Measurements from ENCODE around the gene FKBP6. TPM values are rescaled to one million over a fixed set of nuclear protein-coding genes. Genes with fewer than 3 reads are reported as not detected.
"Not testable (repeated sequence)": the region's sequence is repeated elsewhere in the genome, so short reads cannot be mapped to it uniquely, and the experiment has no call there.

Gene FKBP6
- total and polyA plus RNA-seq, 2 of the 13 experiments (the other 11 are each of a cell fraction or from before 2014, with no cell fraction given) = 0.07 to 0.20 TPM

DNA sequence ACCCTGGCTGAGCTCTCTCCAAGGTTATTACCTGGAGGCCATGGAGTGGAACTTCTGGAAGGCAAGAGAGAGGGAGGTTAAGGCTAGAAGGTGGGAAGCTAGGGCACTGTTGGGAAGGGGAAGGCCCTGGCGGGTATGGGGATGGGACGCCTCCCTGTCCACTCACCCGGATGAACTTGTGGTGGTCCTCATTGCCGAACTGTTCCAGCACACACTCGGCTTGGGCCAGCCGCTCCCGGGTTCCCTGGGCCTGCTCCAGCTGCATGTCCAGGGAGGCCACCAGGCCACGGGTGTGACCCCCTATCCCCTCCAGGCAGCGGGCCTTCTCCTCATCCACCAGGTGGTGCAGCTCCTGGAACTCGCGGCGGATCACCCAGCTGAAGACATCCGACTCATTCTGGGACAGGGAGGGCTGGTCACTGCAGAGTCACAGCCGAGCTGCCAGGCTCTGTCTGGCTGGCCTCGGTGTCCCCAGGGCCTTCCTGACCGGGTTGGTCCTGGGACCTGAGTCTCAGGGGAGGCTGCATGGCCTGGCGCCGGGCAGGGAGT is 9.2 kb upstream of the FKBP6 start:
- POLR2A ChIA-PET; FAIRE-seq; DNase-seq (ENCODE audit: low spot score); H3K4me3 ChIP-seq (replicated peaks in 1 of 3; ENCODE audit: insufficient read depth in 1 of 3, low read depth in 2 of 3, low read length in 3 of 3); H3K36me3 ChIP-seq (replicated peaks in 1 of 2; ENCODE audit: control insufficient read depth in 1 of 2, insufficient read depth in 2 of 2, low read length in 2 of 2); H4K20me1 ChIP-seq (ENCODE audit: insufficient read depth, low read length); H3K79me2 ChIP-seq (ENCODE audit: insufficient read depth, low read length); H3K27ac ChIP-seq (ENCODE audit: extremely low read length, insufficient read depth, low read length); intact Hi-C loops (cut with micrococcal nuclease; ENCODE audit: unreplicated experiment); H3K4me1 ChIP-seq (ENCODE audit: insufficient read depth, low read length); in situ Hi-C loops (cut with HindIII; ENCODE audit: extremely low pct_ligation_motif_present, low pct_unique_long_range_greater_than_20kb); BruUV-seq (replicated peaks); H3K9ac ChIP-seq (ENCODE audit: insufficient read depth, low read depth, low read length); H2AFZ ChIP-seq (ENCODE audit: low read length); H3K4me2 ChIP-seq (ENCODE audit: low read depth, low read length); H3K9me3 ChIP-seq (ENCODE audit: low read length); H3K27me3 ChIP-seq (ENCODE audit: control insufficient read depth in 1 of 2, insufficient read depth in 2 of 2, low read length in 2 of 2): not testable (repeated sequence)
- ATAC-seq = peak; percentile 82
- 83% methylated on average over 2 of the region's 18 CpGs for WGBS (ENCODE audit: low lambda C conversion rate)
- TF ChIP-seq STAG1 (CRISPR knock-in tag; IDR thresholded peaks at IDR 0.05) (peak; percentile 19; the same call in 1 of the 2 replicates), CTCF (CRISPR knock-in tag; IDR thresholded peaks at IDR 0.05) (peak; percentile 21; the same call in 1 of the 2 replicates)
- TF ChIP-seq, protein P1, sequence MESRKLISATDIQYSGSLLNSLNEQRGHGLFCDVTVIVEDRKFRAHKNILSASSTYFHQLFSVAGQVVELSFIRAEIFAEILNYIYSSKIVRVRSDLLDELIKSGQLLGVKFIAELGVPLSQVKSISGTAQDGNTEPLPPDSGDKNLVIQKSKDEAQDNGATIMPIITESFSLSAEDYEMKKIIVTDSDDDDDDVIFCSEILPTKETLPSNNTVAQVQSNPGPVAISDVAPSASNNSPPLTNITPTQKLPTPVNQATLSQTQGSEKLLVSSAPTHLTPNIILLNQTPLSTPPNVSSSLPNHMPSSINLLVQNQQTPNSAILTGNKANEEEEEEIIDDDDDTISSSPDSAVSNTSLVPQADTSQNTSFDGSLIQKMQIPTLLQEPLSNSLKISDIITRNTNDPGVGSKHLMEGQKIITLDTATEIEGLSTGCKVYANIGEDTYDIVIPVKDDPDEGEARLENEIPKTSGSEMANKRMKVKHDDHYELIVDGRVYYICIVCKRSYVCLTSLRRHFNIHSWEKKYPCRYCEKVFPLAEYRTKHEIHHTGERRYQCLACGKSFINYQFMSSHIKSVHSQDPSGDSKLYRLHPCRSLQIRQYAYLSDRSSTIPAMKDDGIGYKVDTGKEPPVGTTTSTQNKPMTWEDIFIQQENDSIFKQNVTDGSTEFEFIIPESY (CRISPR knock-in tag; IDR thresholded peaks at IDR 0.05) = peak; percentile 42; the same call in 1 of the 2 replicates
- CTCF ChIA-PET (ENCODE audit: low intra/inter-chr PET ratio, low total read pairs) = interaction anchor here (0.6 kb wide), 1 partner anchor 133 kb away, joined by 3 read pairs; no protein-coding TSS in a partner anchor

GRCh38 chr7:73319541-73319940 is 8.4 kb upstream of the FKBP6 start:
- TF ChIP-seq, protein P1 (CRISPR knock-in tag; IDR thresholded peaks at IDR 0.05) = peak; percentile 78

GRCh38 chr7:73320009-73320408 is 8.0 kb upstream of the FKBP6 start:
- H3K4me1 ChIP-seq (ENCODE audit: insufficient read depth, low read length) = peaks cover 17% of the 10 kb centered on the region
- H3K79me2 ChIP-seq (ENCODE audit: insufficient read depth, low read length); in situ Hi-C loops (cut with HindIII; ENCODE audit: extremely low pct_ligation_motif_present, low pct_unique_long_range_greater_than_20kb); H3K36me3 ChIP-seq (replicated peaks in 1 of 2; ENCODE audit: control insufficient read depth in 1 of 2, insufficient read depth in 2 of 2, low read length in 2 of 2); POLR2A ChIA-PET; H3K9me3 ChIP-seq (ENCODE audit: low read length); H4K20me1 ChIP-seq (ENCODE audit: insufficient read depth, low read length); H3K9ac ChIP-seq (ENCODE audit: insufficient read depth, low read depth, low read length); H3K27me3 ChIP-seq (ENCODE audit: control insufficient read depth in 1 of 2, insufficient read depth in 2 of 2, low read length in 2 of 2); BruUV-seq (replicated peaks); H3K4me3 ChIP-seq (replicated peaks in 1 of 3; ENCODE audit: insufficient read depth in 1 of 3, low read depth in 2 of 3, low read length in 3 of 3); FAIRE-seq; ATAC-seq; H3K27ac ChIP-seq (ENCODE audit: extremely low read length, insufficient read depth, low read length); CTCF ChIA-PET (ENCODE audit: low intra/inter-chr PET ratio, low total read pairs); DNase-seq (ENCODE audit: low spot score); H3K4me2 ChIP-seq (ENCODE audit: low read depth, low read length); H2AFZ ChIP-seq (ENCODE audit: low read length): not testable (repeated sequence)
- WGBS (ENCODE audit: low lambda C conversion rate) = 81% methylated on average over 6 of the region's 9 CpGs
- intact Hi-C loops (cut with micrococcal nuclease; ENCODE audit: unreplicated experiment) = loop anchor here (5.0 kb wide), 1 partner anchor 117 kb away; no protein-coding TSS in a partner anchor

More at GRCh38 chr7:73319541-73319940, 8.4 kb upstream of the FKBP6 start:
- POLR2A ChIA-PET; in situ Hi-C loops (cut with HindIII; ENCODE audit: extremely low pct_ligation_motif_present, low pct_unique_long_range_greater_than_20kb); H3K27ac ChIP-seq (ENCODE audit: extremely low read length, insufficient read depth, low read length); BruUV-seq (replicated peaks); ATAC-seq; H3K4me3 ChIP-seq (replicated peaks in 1 of 3; ENCODE audit: insufficient read depth in 1 of 3, low read depth in 2 of 3, low read length in 3 of 3); H3K9me3 ChIP-seq (ENCODE audit: low read length); FAIRE-seq; H3K36me3 ChIP-seq (replicated peaks in 1 of 2; ENCODE audit: control insufficient read depth in 1 of 2, insufficient read depth in 2 of 2, low read length in 2 of 2); H3K9ac ChIP-seq (ENCODE audit: insufficient read depth, low read depth, low read length); intact Hi-C loops (cut with micrococcal nuclease; ENCODE audit: unreplicated experiment); DNase-seq (ENCODE audit: low spot score); H4K20me1 ChIP-seq (ENCODE audit: insufficient read depth, low read length); H3K27me3 ChIP-seq (ENCODE audit: control insufficient read depth in 1 of 2, insufficient read depth in 2 of 2, low read length in 2 of 2); H2AFZ ChIP-seq (ENCODE audit: low read length); H3K4me2 ChIP-seq (ENCODE audit: low read depth, low read length); H3K79me2 ChIP-seq (ENCODE audit: insufficient read depth, low read length); CTCF ChIA-PET (ENCODE audit: low intra/inter-chr PET ratio, low total read pairs): not testable (repeated sequence)
- WGBS (ENCODE audit: low lambda C conversion rate) = 80% methylated on average over 5 of the region's 9 CpGs
- peaks cover 12% of the 10 kb centered on the region for H3K4me1 ChIP-seq (ENCODE audit: insufficient read depth, low read length)

Measured in HepG2 (cell line).